Astrocyte (in vitro differentiated cells and primary cell): ENCODE results near the gene PGGHG. TPM values are rescaled to one million over a fixed set of nuclear protein-coding genes. Genes with fewer than 3 reads are reported as not detected.

Source experiments
- DNase-seq: peaks from one replicate; pipeline ENCODE4 v3.0.0-alpha.2; 2010; ENCODE audit warnings: low read depth
- FAIRE-seq: peaks from 2 replicates; lab custom pipeline; 2011; peaks lifted over from hg19 to GRCh38; lab: Jason Lieb, UNC
- H2AFZ ChIP-seq: 2 replicates; pipeline ENCODE4 v1.6.0; 2012; ENCODE audit warnings: low read depth, low read length, inconsistent platforms
- H3K27ac ChIP-seq: 2 replicates; pipeline ENCODE4 v1.5.1; 2011; ENCODE audit warnings: low read depth, low read length, inconsistent platforms
- H3K27me3 ChIP-seq: 2 replicates; pipeline ENCODE4 v1.6.0; 2011; ENCODE audit warnings: low read length, inconsistent platforms; ENCODE audit not compliant: insufficient read depth
- H3K36me3 ChIP-seq: 2 replicates; pipeline ENCODE4 v1.5.1; 2011; ENCODE audit warnings: low read length, inconsistent platforms; ENCODE audit not compliant: insufficient read depth
- H3K4me1 ChIP-seq: 2 replicates; pipeline ENCODE4 v1.5.1; 2011; ENCODE audit warnings: low read length, inconsistent platforms; ENCODE audit not compliant: insufficient read depth
- H3K4me2 ChIP-seq: 2 replicates; pipeline ENCODE4 v1.6.0; 2012; ENCODE audit warnings: low read length, inconsistent platforms
- H3K4me3 ChIP-seq: 2 replicates; pipeline ENCODE4 v1.5.1; 2011; ENCODE audit warnings: low read depth, mild to moderate bottlenecking, low read length, inconsistent platforms; ENCODE audit not compliant: insufficient read depth
- H3K79me2 ChIP-seq: 2 replicates; pipeline ENCODE4 v1.6.0; 2012; ENCODE audit warnings: mild to moderate bottlenecking, low read length, inconsistent platforms; ENCODE audit not compliant: insufficient read depth
- H3K9ac ChIP-seq: 2 replicates; pipeline ENCODE4 v1.6.0; 2012; ENCODE audit warnings: mild to moderate bottlenecking, low read length, inconsistent platforms
- H3K9me3 ChIP-seq: 2 replicates; pipeline ENCODE4 v1.5.1; 2012; ENCODE audit warnings: low read depth, mild to moderate bottlenecking, low read length, inconsistent platforms; ENCODE audit not compliant: insufficient read depth
- H4K20me1 ChIP-seq: 2 replicates; pipeline ENCODE4 v1.6.0; 2012; ENCODE audit warnings: low read length, inconsistent platforms; ENCODE audit not compliant: insufficient read depth
- H3K27ac Mint-ChIP-seq: one replicate; pipeline ENCODE4 v1.8.0; 2021; ENCODE audit warnings: mild to moderate bottlenecking, mixed read lengths; ENCODE audit not compliant: unreplicated experiment
- H3K27me3 Mint-ChIP-seq: one replicate; pipeline ENCODE4 v1.8.0; 2021; ENCODE audit warnings: low read depth, mixed read lengths; ENCODE audit not compliant: unreplicated experiment
- H3K36me3 Mint-ChIP-seq: one replicate; pipeline ENCODE4 v1.8.0; 2021; ENCODE audit warnings: low read depth, mixed read lengths; ENCODE audit not compliant: unreplicated experiment
- H3K4me1 Mint-ChIP-seq: one replicate; pipeline ENCODE4 v1.8.0; 2021; ENCODE audit warnings: low read depth, mixed read lengths; ENCODE audit not compliant: unreplicated experiment
- H3K4me3 Mint-ChIP-seq: one replicate; pipeline ENCODE4 v1.8.0; 2021; ENCODE audit warnings: mild to moderate bottlenecking, moderate library complexity, mixed read lengths; ENCODE audit not compliant: unreplicated experiment
- H3K9me3 Mint-ChIP-seq: one replicate; pipeline ENCODE4 v1.8.0; 2021; ENCODE audit warnings: mild to moderate bottlenecking, mixed read lengths; ENCODE audit not compliant: unreplicated experiment
- EZH2 ChIP-seq: IDR thresholded peaks from 2 replicates; pipeline ENCODE4 v1.6.1; 2012; ENCODE audit warnings: mild to moderate bottlenecking, low read length, inconsistent platforms; ENCODE audit not compliant: insufficient read depth
- total RNA-seq: library from RNA; stranded (reverse); gene quantifications from 2 replicates; pipeline ENCODE4 v1.2.1, GENCODE V29; 2021
- TF ChIP-seq, protein P1 (sequence below): IDR thresholded peaks from 2 replicates; pipeline ENCODE4 v1.5.1; 2011; ENCODE audit warnings: low read depth, mild to moderate bottlenecking, inconsistent platforms, low read length, moderate library complexity; ENCODE audit not compliant: insufficient read depth

Gene PGGHG
- total RNA-seq, 1 donor from 2014 or later = 25.1 TPM

DNA sequence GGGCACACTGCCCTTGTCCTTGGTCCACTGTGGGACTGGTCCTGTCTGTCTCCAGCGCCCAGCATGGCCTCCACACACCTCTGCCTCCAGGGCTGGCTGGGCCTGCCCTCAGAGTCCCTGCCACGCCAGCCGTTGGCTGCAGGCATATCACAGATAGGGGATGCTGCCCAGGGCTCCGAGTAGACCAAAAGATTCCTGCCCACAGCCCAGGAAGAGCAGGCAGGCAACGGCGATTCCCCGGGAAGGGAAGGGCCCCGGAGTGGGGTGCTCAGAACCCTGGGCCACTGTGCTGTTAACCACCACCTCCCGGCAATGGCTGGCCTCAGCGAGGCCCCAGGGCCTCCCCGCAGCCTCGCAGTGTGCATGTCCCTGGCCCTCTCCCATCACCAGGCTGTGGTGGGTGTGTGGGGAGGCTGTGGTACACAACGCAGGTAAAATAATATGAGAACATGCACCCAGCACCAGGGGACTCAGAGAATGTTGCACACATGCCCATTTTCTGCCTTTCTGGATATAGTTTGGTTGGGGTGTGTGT is 8.2 kb downstream of the PGGHG start:
- Histone ChIP-seq H3K36me3 (no peaks in the 10 kb centered on the region), H2AFZ (no peak overlapping the region), H3K79me2 (no peaks in the 10 kb centered on the region), H3K4me2 (no peak overlapping the region), H3K4me3 (no peak overlapping the region), H3K9ac (no peak overlapping the region), H4K20me1 (no peaks in the 10 kb centered on the region), H3K27me3 (no peaks in the 10 kb centered on the region), H3K4me1 (no peaks in the 10 kb centered on the region), H3K27ac (no peak overlapping the region), H3K9me3 (no peaks in the 10 kb centered on the region)
- Mint-ChIP-seq H3K27me3 (peaks cover 11% of the 10 kb centered on the region), H3K4me3 (no peak overlapping the region), H3K36me3 (peaks cover 3% of the 10 kb centered on the region), H3K4me1 (peaks cover 3% of the 10 kb centered on the region), H3K27ac (no peak overlapping the region), H3K9me3 (no peaks in the 10 kb centered on the region)
- no peak for TF ChIP-seq EZH2
- TF ChIP-seq, protein P1, sequence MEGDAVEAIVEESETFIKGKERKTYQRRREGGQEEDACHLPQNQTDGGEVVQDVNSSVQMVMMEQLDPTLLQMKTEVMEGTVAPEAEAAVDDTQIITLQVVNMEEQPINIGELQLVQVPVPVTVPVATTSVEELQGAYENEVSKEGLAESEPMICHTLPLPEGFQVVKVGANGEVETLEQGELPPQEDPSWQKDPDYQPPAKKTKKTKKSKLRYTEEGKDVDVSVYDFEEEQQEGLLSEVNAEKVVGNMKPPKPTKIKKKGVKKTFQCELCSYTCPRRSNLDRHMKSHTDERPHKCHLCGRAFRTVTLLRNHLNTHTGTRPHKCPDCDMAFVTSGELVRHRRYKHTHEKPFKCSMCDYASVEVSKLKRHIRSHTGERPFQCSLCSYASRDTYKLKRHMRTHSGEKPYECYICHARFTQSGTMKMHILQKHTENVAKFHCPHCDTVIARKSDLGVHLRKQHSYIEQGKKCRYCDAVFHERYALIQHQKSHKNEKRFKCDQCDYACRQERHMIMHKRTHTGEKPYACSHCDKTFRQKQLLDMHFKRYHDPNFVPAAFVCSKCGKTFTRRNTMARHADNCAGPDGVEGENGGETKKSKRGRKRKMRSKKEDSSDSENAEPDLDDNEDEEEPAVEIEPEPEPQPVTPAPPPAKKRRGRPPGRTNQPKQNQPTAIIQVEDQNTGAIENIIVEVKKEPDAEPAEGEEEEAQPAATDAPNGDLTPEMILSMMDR = no peak
- DNase-seq (no peak), FAIRE-seq (no peak)

GRCh38 chr11:297586-298405 is 8.9 kb downstream of the PGGHG start:
- H3K27me3 Mint-ChIP-seq = peaks cover 11% of the 10 kb centered on the region
- Histone ChIP-seq H3K79me2 (no peaks in the 10 kb centered on the region), H3K9me3 (no peaks in the 10 kb centered on the region), H3K4me1 (no peaks in the 10 kb centered on the region), H3K9ac (no peak overlapping the region), H3K27me3 (no peaks in the 10 kb centered on the region), H2AFZ (no peak overlapping the region), H3K4me3 (no peak overlapping the region), H3K36me3 (no peaks in the 10 kb centered on the region), H4K20me1 (no peaks in the 10 kb centered on the region), H3K4me2 (no peak overlapping the region), H3K27ac (no peak overlapping the region)
- peaks cover 3% of the 10 kb centered on the region for H3K4me1 Mint-ChIP-seq
- H3K36me3 Mint-ChIP-seq = peaks cover 3% of the 10 kb centered on the region
- no peak for TF ChIP-seq EZH2
- TF ChIP-seq, protein P1 = no peak
- peaks cover under 1% of the 10 kb centered on the region for H3K9me3 Mint-ChIP-seq
- FAIRE-seq (no peak), DNase-seq (no peak)
- H3K27ac Mint-ChIP-seq = no peak overlapping the region
- no peak overlapping the region for H3K4me3 Mint-ChIP-seq
